NCI-H2196 (cell line): Measurements from ENCODE around the gene SEBOX.
A peak's percentile ranks its signal among the peaks of the same experiment; 100 is the strongest.

ENCODE experiments used
- DNase-seq: peaks from one replicate; lab custom pipeline; 2025; ENCODE audit not compliant: unreplicated experiment; lab: John Stamatoyannopoulos, UW

SEBOX gene

GRCh38 chr17:28369684-28370034 is 4.7 kb upstream of the SEBOX start:
- DNase-seq: no peak

- DNase-seq: no peak
These were observed 4.1 kb upstream of the SEBOX start for GRCh38 chr17:28368915-28369683.

- no peak for DNase-seq
These were observed 3.4 kb upstream of the SEBOX start for GRCh38 chr17:28368306-28368831.

- no peak for DNase-seq
These were observed 2.8 kb upstream of the SEBOX start for GRCh38 chr17:28367641-28368305.

GRCh38 chr17:28366605-28367004 is 1.6 kb upstream of the SEBOX start:
- no peak for DNase-seq

GRCh38 chr17:28365487-28365886 is 488 bp upstream of the SEBOX start:
- DNase-seq: no peak

GRCh38 chr17:28363776-28364650 is 986 bp downstream of the SEBOX start:
- DNase-seq: no peak

- no peak for DNase-seq
These were observed 1.8 kb downstream of the SEBOX start for GRCh38 chr17:28363186-28363585.

GRCh38 chr17:28357901-28358197 is 7.2 kb downstream of the SEBOX start:
- no peak for DNase-seq

- peak; percentile 80 for DNase-seq
These were observed 7.7 kb downstream of the SEBOX start, which contains the start of gene POLDIP2 for GRCh38 chr17:28357061-28357900. TSS of gene POLDIP2 (minus strand) at chr17:28357527. CDS start at chr17:28357448, 79 bp downstream.

GRCh38 chr17:28350271-28350670 is 14.7 kb downstream of the SEBOX start:
- no peak for DNase-seq

GRCh38 chr17:28348979-28349378 is 16.0 kb downstream of the SEBOX start:
- no peak for DNase-seq

- DNase-seq: no peak
These were observed 17.6 kb downstream of the SEBOX start for GRCh38 chr17:28347261-28347891.

GRCh38 chr17:28346746-28347246 is 18.2 kb downstream of the SEBOX start:
- DNase-seq: no peak

GRCh38 chr17:28346199-28346580 is 18.8 kb downstream of the SEBOX start:
- no peak for DNase-seq

GRCh38 chr17:28345419-28346198 is 19.4 kb downstream of the SEBOX start:
- DNase-seq: peak; percentile 38

- DNase-seq: no peak
These were observed 20.5 kb downstream of the SEBOX start for GRCh38 chr17:28344435-28344901.

- no peak for DNase-seq
These were observed 21.0 kb downstream of the SEBOX start for GRCh38 chr17:28344011-28344410.

- DNase-seq: peak; percentile 18
These were observed 21.5 kb downstream of the SEBOX start for GRCh38 chr17:28343491-28343932.
